ENCODE data around the gene MCOLN3.

Gene MCOLN3

DNA sequence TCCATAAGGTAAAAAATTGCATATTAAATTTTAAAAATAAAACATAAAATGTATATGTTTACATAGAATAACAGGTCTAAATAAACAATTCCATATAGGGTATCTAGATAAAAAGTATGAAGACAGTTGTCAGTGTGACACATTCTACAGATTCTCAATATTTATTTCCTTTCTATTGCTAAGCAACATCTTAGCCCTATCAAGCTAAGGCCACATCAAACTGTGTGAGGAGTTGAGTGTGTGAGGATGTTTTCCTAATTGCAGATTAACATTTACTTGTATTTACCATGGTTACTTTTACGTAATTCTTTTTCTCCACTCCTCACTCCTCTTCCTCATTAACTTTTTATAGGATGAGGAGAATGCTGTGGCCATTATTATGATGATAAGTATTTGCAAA, 41.9 kb upstream of the MCOLN3 start:
- H3K27ac ChIP-seq (ENCODE audit: low read length), result no peak overlapping the region
- no peaks in the 10 kb centered on the region for H3K36me3 ChIP-seq (replicated peaks; ENCODE audit: insufficient read depth, low read length)
- TF ChIP-seq, protein P1, sequence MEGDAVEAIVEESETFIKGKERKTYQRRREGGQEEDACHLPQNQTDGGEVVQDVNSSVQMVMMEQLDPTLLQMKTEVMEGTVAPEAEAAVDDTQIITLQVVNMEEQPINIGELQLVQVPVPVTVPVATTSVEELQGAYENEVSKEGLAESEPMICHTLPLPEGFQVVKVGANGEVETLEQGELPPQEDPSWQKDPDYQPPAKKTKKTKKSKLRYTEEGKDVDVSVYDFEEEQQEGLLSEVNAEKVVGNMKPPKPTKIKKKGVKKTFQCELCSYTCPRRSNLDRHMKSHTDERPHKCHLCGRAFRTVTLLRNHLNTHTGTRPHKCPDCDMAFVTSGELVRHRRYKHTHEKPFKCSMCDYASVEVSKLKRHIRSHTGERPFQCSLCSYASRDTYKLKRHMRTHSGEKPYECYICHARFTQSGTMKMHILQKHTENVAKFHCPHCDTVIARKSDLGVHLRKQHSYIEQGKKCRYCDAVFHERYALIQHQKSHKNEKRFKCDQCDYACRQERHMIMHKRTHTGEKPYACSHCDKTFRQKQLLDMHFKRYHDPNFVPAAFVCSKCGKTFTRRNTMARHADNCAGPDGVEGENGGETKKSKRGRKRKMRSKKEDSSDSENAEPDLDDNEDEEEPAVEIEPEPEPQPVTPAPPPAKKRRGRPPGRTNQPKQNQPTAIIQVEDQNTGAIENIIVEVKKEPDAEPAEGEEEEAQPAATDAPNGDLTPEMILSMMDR (IDR thresholded peaks at IDR 0.05; ENCODE audit: low read length), result no peak
- TF ChIP-seq EZH2phosphoT487 (IDR thresholded peaks at IDR 0.05; ENCODE audit: low read length) (no peak), EZH2 (optimal IDR thresholded peaks at IDR 0.05; ENCODE audit: low read depth, low read length) (no peak)

DNA sequence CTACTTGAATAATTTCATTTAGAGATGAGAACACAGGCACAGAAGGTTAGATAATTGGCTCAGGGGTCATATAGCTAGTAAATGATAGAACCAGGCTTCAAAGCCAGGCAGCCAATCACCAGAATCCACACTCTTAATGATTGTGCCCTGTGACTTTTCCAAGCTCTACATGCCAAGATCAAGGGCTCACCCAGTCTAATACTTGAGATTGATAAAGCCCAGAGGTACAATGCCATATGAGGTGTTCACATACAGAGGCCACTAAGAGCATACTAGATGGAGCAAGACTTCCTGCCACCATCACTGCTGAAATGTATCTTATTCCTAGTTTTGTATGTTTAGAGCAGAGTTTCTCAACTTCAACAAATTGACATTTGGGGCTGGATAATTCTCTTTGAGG, 40.9 kb upstream of the MCOLN3 start:
- Histone ChIP-seq H2AFZ (ENCODE audit: low read length) (no peak overlapping the region), H3K9ac (ENCODE audit: low read length) (no peak overlapping the region), H4K20me1 (ENCODE audit: insufficient read depth, low read length) (no peaks in the 10 kb centered on the region), H3K36me3 (replicated peaks; ENCODE audit: insufficient read depth, low read length) (no peaks in the 10 kb centered on the region), H3K27ac (ENCODE audit: low read length) (no peak overlapping the region), H3K79me2 (ENCODE audit: low read length) (no peaks in the 10 kb centered on the region), H3K27me3 (replicated peaks; ENCODE audit: insufficient read depth, low read length) (no peaks in the 10 kb centered on the region), H3K4me1 (ENCODE audit: low read length) (no peaks in the 10 kb centered on the region), H3K4me2 (ENCODE audit: low read depth, low read length) (no peak overlapping the region), H3F3A (ENCODE audit: insufficient read depth, low read length) (no peaks in the 10 kb centered on the region), H3K4me3 (ENCODE audit: low read length) (no peak overlapping the region), H3K9me3 (replicated peaks; ENCODE audit: insufficient read depth, low read length) (no peaks in the 10 kb centered on the region), H3K9me2 (replicated peaks; ENCODE audit: insufficient read depth, low read length) (no peaks in the 10 kb centered on the region)
- TF ChIP-seq, protein P1 (IDR thresholded peaks at IDR 0.05; ENCODE audit: low read length), result no peak
- no peak for DNase-seq

More for the DNA sequence above, 41.9 kb upstream of the MCOLN3 start:
- no peaks in the 10 kb centered on the region for H3K9me2 ChIP-seq (replicated peaks; ENCODE audit: insufficient read depth, low read length)
- H3K4me3 ChIP-seq (ENCODE audit: low read length), result no peak overlapping the region
- no peaks in the 10 kb centered on the region for H3F3A ChIP-seq (ENCODE audit: insufficient read depth, low read length)
- H3K27me3 ChIP-seq (replicated peaks; ENCODE audit: insufficient read depth, low read length), result no peaks in the 10 kb centered on the region
- no peaks in the 10 kb centered on the region for H3K9me3 ChIP-seq (replicated peaks; ENCODE audit: insufficient read depth, low read length)
- DNase-seq, result no peak
- H3K4me2 ChIP-seq (ENCODE audit: low read depth, low read length), result no peak overlapping the region
- no peaks in the 10 kb centered on the region for H3K79me2 ChIP-seq (ENCODE audit: low read length)
- H2AFZ ChIP-seq (ENCODE audit: low read length), result no peak overlapping the region
- H4K20me1 ChIP-seq (ENCODE audit: insufficient read depth, low read length), result no peaks in the 10 kb centered on the region
- H3K4me1 ChIP-seq (ENCODE audit: low read length), result no peaks in the 10 kb centered on the region
- no peak overlapping the region for H3K9ac ChIP-seq (ENCODE audit: low read length)

DNA sequence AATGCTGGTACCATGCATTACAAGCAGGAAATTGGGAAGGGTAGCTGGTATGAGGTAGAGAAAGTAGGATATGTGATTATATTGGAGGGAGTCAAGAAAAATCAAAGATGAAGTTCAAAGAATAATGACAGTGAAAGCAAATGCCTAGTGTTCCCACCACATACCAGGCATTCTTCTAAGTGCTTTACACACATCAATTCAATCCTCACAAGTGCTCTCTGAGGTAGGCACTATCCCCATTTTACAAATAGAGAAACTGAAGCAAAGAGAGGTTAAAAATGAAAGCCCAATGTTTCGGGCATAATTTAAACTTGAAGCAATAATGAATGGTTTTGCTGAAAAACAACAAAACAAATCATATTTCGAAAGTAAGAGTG, 40.1 kb upstream of the MCOLN3 start:
- Histone ChIP-seq H3K27me3 (replicated peaks; ENCODE audit: insufficient read depth, low read length) (no peaks in the 10 kb centered on the region), H3K79me2 (ENCODE audit: low read length) (no peaks in the 10 kb centered on the region), H3K4me3 (ENCODE audit: low read length) (no peak overlapping the region), H3F3A (ENCODE audit: insufficient read depth, low read length) (no peaks in the 10 kb centered on the region), H3K9me3 (replicated peaks; ENCODE audit: insufficient read depth, low read length) (no peaks in the 10 kb centered on the region), H3K4me1 (ENCODE audit: low read length) (no peaks in the 10 kb centered on the region), H3K27ac (ENCODE audit: low read length) (no peak overlapping the region), H3K9ac (ENCODE audit: low read length) (no peak overlapping the region), H2AFZ (ENCODE audit: low read length) (no peak overlapping the region), H3K9me2 (replicated peaks; ENCODE audit: insufficient read depth, low read length) (no peaks in the 10 kb centered on the region), H3K36me3 (replicated peaks; ENCODE audit: insufficient read depth, low read length) (no peaks in the 10 kb centered on the region), H4K20me1 (ENCODE audit: insufficient read depth, low read length) (no peaks in the 10 kb centered on the region), H3K4me2 (ENCODE audit: low read depth, low read length) (no peak overlapping the region)
- no peak for DNase-seq
- TF ChIP-seq, protein P1 (IDR thresholded peaks at IDR 0.05; ENCODE audit: low read length), result no peak
- TF ChIP-seq EZH2 (optimal IDR thresholded peaks at IDR 0.05; ENCODE audit: low read depth, low read length), result no peak
- no peak for TF ChIP-seq EZH2phosphoT487 (IDR thresholded peaks at IDR 0.05; ENCODE audit: low read length)
